Hematopoietic multipotent progenitor cell treated with erythropoietin and hydrocortisone succinate and interleukin-3 and kit ligand, for 8 days (in vitro differentiated cells): ENCODE measurements around the gene MYO1A.
"Not testable (repeated sequence)": the region's sequence is repeated elsewhere in the genome, so short reads cannot be mapped to it uniquely, and the experiment has no call there.

Experiments
- DNase-seq: peaks from one replicate; pipeline ENCODE4 v3.0.0-alpha.2; 2015

MYO1A gene

DNA sequence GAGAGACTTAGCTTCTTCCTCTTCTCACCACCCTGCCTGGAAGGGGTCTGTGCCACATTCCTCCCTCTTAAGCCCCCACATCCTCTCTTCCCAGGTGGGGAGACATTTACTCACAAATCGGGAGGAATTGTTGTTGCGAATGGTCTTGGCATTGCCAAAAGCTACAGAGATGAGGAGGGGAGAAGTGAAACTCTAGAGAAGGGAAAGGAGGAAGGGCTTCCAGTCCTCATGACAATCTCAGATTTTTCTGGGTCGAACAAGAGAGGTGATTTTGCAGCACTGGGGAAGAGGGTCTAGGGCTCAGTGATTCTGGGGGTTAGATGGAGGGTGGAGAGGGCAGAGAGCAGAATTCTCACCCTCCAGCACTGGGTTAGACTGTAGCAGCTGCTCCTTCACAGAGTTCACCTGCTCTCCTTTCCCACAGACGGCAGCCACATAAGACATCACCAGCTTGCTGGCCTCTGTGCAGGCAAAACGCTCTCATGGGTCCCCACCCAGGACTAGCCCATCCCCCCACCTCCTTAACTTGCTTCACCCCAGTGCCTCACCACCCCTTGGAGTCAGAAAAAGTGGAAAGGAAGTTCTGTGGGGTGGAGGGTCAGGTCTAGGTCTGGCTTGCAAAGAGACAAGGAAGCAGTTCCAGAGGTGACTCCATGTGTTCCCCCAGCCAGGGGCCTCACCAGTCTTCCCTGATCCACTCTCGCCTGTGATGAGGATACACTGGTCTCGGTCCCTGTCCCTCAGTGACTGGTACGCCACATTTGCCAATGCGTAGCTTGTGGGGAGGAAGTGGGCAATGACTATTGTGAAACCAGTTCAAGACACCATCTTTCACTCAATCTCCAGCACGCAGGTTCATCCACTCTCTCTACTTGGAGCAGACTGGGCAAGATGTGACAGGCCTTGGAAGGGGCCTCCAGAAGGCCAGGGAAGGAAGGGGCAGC lies 2.7 kb downstream of the MYO1A start:
- DNase-seq = no peak

DNA sequence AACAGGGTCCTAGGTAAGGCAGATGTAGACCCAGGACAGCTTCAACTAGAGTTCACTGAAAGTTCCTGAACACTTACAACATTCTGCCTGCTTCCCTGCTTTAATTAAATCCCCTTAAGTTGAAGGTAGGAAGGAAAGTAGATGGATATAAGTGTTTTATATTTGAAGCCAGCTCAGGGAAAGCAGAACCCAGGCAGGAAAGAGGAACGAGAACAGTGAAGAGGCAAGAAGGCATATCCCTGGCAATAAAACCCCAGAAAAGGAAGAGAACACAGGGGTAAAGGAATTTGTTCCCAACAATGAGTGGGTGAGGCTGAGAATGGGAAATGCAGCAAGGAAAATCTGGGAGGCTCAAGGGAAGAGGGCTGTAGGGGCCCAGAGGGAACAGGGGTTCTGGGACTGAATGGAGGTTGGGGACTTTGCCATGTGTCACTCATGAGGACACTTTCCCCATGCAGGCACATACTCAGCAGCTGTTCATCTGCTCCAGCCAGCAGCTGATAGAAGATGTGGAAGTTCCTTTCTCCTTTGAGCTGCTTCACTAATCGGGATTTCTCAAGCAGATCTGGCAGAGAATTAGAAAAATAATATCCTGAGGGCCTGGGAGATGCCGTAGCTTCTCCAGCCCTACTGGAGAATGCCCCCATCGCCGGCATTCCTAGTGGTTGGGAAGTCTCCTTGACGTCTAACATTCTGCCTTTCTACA lies 3.7 kb downstream of the MYO1A start:
- DNase-seq = no peak

DNA sequence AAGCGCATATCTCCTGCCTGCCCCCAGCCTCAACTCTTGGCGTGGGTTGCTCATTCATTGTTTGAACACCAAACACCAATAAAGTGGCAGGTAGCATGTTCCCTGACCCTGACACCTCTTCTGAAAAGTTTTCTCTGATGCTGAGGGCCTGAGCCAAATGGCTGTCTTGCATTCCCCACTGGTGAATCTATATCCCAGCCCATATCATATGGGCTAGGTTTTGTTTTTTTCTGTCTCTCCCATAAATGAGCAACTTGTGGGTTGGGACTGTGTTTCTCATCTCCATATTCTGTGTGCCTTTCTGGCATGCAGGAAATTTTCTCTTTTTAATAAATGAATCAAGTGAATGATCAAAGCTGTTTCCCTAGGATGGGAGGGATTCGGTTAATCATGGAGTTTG lies 5.0 kb downstream of the MYO1A start:
- DNase-seq = no peak

DNA sequence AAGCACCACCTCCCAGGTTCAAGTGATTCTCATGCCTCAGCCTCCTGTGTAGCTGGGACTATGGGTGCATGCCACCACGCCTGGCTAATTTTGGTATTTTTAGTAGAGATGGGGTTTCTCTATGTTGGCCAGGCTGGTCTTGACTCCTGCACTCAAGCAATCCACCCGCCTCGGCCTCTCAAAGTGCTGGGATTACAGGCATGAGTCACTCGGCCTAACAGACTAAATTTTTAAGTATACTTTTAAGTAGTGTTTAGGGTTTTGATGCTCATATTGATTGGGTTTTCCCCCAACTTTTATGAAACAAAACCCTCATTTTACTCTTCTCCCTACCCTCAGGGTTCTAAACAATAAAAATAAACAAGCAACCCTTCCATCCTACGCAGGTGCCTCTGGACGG lies 5.5 kb downstream of the MYO1A start:
- DNase-seq = no peak

DNA sequence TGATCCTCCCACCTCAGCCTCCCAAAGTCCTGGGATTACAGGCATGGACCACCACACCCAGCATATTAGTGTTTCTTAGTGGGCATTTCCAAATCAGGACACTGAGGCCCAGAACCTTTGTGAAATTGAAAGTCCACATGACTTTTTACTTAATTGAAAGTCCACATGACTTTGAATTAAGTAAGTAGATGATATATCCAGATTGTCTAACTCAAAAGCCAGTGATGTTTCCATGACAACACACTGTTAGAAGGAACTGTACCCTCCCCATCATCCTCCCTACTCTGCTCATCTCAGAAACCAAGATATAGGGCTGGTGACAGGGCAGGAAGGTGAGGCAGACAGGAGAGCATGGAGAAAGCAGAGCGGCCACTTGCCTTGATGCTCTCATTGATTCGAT lies 7.2 kb downstream of the MYO1A start:
- DNase-seq = no peak

DNA sequence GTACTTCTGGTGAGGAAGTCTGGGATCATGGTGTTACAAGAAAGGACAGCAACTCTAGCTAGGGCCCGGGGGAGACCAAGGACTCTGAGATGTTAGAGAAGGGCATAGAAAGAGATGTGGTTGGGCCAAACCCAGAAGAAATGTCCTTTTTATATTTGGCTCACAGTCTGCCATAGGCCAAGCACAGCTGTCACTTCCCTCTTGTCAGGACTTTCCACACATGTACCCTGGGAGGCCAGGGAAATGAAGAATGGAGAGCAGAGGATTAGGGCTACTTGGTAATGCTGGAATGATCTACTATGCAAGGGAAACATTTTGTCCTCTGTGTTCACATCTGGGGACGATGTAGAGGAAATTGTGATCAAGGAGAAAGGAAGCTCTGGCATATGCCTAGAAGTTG lies 9.2 kb downstream of the MYO1A start:
- no peak for DNase-seq

DNA sequence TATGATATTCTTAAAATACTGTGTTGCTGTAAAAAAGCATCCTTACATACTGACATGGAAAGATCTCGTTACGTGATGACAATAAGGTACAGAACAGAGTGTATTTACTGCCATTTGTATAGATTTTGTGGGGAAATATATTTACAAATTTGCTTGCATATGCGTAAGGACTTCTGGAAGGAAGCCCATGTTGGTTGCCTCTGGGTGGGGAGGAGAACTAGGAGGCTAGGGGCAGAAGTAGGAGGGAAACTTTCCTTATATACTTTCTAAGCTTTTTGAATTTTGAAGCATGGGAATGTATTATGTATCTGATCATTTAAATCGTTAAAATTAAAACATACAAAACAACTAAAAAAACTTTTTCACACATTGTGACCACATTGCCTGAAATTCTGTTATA lies 9.7 kb downstream of the MYO1A start:
- no peak for DNase-seq

DNA sequence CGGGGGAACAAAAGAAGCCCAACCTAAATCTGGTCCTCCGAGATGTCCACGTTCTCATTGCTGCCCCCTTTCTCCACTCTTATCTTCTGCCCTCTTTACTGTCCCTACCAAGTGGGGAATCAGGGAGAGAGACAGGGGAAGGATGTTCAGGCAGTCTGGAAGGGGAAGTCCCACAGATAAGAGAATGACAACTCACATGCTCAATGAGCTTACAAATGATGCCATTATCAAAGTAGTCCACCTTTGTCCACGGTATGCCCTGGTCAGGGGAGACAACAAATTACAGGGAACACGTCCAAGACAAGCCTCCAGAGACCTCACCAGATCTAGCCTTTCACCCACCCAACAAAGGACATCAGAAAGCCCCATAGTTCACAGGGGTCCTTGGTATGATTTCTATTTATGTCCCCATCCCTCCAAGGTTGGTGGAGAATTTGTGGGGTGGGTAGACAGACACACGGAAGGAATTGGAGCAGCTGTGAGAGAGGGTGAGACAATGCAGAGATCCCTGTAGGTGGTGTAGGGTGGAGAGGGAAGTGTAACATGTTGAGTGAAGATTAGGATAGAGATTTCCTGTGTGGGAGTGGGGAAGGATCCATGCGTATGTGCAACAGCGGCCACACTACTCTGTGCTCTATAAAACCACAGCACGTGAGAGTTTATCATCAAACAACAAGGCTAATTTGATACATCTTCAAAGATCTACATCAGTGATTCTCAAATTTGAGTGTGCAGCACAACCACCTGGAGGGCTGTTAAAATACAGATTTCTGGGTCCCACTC lies 10.7 kb downstream of the MYO1A start:
- peak; percentile 86 for DNase-seq

DNA sequence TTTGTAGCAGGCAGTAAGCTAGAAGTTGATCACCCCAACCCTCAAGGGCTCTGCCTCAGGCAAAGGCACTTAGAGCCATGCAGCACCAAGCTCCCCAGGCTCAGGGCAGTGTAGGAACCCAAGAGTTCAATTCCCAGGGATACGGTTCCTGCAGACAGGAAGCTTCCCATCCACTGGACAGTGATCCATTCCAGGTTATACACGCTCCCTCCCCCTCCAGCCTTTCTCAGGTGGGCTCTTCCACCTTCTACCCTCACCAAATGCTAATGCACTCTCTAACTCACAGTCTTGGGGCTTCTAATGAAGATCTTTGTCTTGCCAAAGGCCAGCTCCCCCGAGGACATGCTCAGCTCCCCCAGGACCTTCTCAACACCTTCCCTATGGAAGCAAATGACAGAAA lies 12.7 kb downstream of the MYO1A start:
- DNase-seq = no peak

DNA sequence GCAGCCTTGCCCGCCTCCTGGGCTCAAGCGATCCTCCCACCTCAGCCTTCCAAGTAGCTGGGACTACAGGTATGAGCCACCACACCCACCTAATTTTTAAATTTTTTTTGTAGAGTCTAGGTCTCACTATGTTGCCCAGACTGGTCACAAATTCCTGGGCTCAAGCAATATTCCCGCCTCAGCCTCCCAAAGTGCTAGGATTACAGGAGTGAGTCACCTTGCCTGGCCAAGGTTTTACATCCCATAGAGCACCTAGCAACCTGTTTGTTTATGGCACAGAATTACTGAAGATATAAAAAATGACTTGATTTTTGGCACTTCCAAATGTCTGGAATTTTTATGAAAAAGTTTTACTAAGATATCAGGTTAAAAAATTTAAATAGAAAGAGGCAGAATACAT lies 16.5 kb downstream of the MYO1A start:
- DNase-seq = no peak

DNA sequence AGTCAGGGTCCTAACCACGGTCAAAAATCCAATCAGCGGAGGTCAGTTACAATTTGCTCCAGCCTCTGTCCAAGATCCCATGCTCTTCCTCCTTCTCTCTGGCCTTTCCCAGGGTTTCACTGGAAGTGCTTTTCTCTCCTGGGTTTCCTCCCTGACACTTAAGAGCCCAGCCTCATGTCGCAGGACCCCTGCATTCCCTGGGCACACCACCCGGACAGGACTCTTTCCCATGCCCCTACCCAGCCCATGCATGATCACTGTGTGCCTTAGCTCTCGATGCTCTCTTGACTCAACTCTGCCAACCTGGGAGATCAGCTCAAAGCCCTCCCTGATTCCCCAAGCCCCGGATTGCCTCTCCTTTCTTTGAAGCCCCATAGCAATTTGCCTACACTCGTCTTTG lies 18.1 kb downstream of the MYO1A start:
- DNase-seq = no peak

DNA sequence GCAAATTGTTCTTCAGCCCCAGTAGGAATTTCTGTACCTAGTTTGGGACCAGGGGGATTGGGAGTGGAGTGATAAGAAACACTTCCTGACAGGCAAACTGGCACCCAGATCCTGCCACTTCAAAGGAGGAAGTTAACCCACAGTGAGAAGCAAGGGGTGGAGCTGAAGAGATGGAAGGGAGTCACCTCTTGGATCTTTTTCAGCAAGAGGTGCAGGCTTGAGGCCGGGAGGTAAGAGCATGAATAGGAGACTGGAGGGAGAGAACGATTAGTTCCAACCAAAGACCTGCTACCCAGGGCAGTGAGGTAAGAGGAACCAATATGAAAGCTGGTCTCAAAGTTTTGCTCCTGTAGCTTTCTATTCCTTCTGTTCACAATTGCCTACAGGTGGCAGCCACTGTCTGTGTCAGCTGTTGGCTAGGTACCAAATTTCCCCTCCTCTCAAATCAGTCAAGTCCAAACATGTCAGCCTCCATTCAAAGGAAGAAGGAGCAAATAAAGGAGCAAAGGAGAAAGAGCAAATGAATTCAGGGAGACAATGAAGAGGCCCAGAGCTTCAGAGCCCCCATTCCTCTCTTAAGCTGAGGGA lies 18.7 kb downstream of the MYO1A start:
- peak; percentile 73 for DNase-seq

DNA sequence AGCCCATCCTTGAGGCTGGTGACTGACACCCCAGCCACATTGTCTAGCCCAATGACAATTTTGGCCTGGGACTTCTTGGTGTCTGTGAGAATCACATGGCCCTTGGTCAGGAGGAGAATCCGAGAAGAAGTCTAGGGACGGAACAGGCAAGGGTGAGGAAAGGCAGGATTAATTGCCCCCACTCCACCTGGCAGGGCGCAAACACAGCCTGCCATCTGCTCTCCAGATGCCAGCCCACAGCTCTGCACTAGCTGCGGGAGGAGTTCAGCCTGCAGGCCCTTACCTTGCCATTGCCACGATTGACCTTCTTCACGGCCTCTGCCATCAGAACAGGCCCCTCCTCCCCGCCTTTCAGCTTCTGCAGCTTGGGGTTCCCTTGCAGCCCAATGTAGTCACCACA lies 20.5 kb downstream of the MYO1A start:
- DNase-seq = no peak

DNA sequence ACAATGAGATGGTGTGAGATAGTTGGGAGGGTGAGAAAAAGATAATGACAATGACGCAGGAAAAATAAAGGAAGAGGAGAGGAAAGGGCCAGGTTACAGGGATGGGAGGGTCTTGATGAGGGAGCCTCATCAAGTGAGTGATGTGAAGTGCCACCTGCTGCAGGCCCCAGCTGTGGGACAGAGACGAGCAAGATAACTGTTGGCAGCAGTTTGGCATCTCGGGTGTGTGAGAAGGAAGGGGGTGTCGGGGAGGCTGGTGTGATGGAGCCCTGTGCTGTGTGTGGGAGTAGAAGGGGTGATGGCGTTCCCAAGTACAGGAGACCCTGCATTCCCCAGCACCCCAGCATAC lies 22.1 kb downstream of the MYO1A start:
- DNase-seq = peak; percentile 80

DNA sequence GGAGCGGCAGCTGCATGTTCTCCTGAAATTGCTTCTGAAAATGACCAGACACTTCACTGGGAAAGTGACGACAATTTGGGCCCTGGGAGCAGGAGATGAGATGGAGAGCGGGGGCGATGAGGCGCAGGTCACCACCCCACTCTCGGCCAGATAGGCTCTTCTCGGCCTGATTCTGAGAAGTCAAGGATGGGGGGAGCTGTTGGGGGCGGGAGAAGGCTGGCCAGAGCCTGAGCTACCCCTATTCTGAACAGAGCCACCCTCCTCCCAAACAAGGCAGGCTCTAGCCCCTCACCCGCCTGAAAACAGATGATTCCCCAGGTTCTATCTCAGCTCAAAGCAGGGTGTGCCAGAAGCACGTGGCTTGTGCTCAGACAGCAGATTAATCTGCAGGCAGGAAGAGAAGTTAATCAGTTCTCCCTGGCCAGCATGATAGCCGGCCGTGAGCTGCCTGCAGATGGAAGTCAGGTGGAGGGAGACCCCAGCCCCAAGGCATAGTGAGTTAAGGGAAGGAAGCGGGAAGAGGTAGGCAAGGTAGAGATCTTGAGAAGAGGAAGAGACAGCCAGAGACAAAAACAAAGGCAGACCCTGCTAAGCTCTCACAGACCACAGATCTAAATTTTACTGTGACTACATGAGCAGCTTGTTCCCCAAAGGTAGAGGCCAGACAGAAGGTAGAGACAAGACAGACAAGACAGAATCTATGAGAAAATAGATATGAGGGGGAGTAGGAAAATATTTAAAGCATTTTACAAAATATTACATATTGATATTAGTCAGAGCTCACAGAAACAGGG lies 22.7 kb downstream of the MYO1A start:
- DNase-seq = peak; percentile 60

DNA sequence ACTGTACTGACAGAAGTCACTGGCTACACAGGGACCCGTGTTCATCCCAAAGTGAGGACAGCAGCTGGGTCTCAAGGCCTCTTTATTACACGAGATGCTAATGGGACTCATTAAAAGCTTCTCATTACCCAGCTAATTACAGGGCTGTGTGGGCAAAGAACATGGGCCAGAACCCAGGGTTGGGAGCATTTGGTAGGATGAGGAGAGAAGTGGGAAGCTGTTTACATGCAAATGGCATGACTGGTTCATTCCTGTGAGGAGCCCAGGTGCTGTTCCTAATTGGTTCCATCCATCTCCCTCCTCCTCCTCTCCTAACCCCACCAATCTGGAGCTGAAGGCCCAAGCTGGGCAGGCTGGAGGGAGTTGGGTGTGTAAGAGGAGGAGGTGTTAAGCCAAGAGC lies 24.7 kb downstream of the MYO1A start:
- DNase-seq = no peak

DNA sequence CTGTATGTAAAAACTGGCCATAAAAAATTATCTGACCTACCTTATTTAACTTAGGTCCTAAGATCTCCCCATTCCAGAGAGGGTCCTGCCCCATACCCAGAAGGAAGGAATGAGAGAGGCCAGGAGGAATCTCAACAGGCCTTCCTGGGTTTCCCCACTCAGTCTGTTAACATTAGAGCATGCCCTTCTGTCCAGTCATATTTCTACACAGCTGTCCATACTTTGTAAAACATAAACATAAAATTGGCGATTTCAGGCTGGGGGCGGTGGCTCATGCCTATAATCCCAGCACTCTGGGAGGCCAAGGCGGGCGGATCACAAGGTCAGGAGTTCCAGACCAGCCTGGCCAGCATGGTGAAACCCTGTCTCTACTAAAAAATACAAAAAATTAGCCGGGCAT lies 27.6 kb downstream of the MYO1A start:
- not testable (repeated sequence) for DNase-seq

DNA sequence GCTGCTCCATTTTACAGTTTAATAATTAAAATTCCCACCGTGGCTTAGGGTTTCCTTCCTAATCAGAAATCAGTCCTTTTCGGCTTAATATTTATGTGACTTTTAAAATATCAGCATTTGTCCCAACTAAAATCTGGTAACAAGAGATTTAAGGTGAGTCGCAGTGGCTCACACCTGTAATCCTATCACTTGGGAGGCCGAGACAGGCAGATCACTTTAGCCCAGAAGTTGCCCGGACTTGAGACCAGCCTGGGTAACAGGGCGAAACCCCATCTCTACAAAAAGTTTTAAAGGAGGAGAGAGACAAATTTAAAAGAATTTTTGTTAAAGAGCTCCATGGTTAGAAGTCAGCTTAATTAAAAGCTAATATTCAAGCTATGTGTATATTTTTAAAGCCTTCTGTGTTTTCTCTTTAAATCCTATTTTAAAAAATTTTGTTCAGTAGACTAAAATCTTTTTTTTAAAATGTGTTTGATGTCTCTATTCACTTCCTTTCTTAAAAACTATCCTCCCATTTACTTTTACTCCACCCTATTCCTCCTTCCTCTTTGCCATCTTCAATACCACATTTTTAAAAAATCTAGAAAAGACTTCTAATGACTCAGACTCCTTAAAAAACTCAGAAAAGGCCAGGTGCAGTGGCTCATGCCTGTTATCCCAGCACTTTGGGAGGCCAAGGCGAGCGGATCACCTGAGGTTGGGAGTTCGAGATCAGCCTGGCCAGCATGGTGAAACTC lies 29.8 kb downstream of the MYO1A start:
- no peak for DNase-seq

DNA sequence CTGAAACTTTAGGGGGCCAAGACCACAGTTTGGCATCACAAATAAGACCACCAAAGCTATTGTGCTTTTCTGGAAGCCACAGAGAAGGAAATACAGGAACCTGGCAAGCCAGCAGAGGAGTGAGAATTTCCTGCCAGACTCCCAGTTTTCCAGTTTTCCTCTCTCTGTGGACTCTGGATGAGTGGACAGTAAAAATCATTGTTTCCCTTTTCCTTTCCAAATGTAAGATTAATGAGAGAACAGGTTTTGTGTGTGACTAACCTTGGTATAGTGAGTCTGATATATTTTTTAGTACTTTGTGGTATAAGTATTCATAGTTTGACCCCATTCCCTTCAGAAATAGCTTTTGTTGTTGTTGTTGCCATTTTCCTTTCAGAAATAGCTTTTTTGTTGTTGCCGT lies 31.0 kb downstream of the MYO1A start:
- no peak for DNase-seq

DNA sequence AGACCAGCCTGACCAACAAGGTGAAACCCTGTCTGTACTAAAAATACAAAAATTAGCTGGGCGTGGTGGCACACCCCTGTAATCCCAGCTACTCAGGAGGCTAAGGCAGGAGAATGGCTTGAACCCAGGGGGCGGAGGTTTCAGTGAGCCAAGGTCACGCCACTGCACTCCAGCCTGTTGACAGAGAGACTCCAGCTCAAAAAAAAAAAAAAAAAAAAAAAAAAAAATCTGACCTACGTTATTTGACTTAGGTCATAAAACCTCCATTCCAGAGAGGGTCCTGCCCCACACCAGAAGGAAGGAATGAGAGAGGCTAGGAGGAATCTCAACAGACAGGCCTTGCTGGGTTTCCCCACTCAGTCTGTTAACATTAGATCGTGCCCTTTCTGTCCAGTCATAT lies 31.6 kb downstream of the MYO1A start:
- DNase-seq = not testable (repeated sequence)

DNA sequence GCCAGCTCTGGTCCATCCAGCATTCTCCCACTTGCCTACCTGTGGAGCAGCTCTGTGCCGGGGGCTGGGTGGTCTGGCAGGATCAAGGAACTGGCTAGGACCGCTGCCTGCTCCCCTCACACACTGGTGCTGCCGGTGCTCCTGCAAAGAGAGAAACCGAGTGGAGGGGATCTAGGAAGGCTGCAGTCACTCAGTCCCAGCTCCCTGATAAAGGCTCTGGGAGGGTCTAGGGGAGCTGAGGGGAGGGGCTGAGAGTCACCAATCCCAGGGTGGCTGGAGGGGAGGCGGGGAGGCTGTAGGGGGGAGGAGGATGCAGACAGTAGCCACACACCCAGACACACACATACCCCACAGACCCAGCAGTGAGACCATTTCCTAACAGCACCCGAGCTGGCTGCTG lies 33.6 kb downstream of the MYO1A start, which contains the start of gene TAC3:
TAC3 (minus strand) TSS at position 182 of the 400 bp plus-strand sequence. CDS start 732 bp downstream, outside the sequence.
- no peak for DNase-seq
